Stomach (tissue), 9 donors: ENCODE results near the gene SLC25A48. TPM values are rescaled to one million over a fixed set of nuclear protein-coding genes. Genes with fewer than 3 reads are reported as not detected.
"Not testable (repeated sequence)": the region's sequence is repeated elsewhere in the genome, so short reads cannot be mapped to it uniquely, and the experiment has no call there.

Experiments
- DNase-seq, 2 donors: peaks; one replicate each; pipeline versions ENCODE4 v3.0.0 to v3.0.0-alpha.2; 2013 to 2019
- H3K27ac ChIP-seq, 5 donors: fragments of 200-600 bp in 4 of 5; sonication (generic) in 4 of 5; one replicate each; pipeline ENCODE4 v1.5.1; 2013 to 2019; ENCODE audit warnings: mild to moderate bottlenecking in 1 of 5, moderate library complexity in 1 of 5
- H3K27me3 ChIP-seq, 3 donors: fragments of 200-600 bp; sonication (generic); one replicate each; pipeline ENCODE4 v1.5.1; 2017 to 2019; ENCODE audit warnings: mixed run types in 1 of 3
- H3K36me3 ChIP-seq, 4 donors: fragments of 200-600 bp; sonication (generic); 1 replicate in 3 of 4; 2 replicates in 1 of 4; pipeline ENCODE4 v1.5.1; 2016 to 2019
- H3K4me1 ChIP-seq, 4 donors: fragments of 200-600 bp; sonication (generic); one replicate each; pipeline ENCODE4 v1.5.1; 2016 to 2019
- H3K4me3 ChIP-seq, 4 donors: fragments of 200-600 bp; sonication (generic) in 3 of 4; one replicate each; pipeline ENCODE4 v1.5.1; 2016 to 2019; ENCODE audit warnings: mild to moderate bottlenecking in 1 of 4
- H3K9me3 ChIP-seq, 4 donors: fragments of 200-600 bp; sonication (generic); one replicate each; pipeline ENCODE4 v1.5.1; 2016 to 2019
- EP300 ChIP-seq: sonication (generic); formaldehyde crosslinking; IDR thresholded peaks from one replicate; pipeline ENCODE4 v1.6.1; 2017; ENCODE audit warnings: antibody characterized with exemption
- POLR2A ChIP-seq, 4 donors: fragments of 450-650 bp; IDR thresholded peaks; one replicate each; pipeline ENCODE4 v1.6.1; 2016; ENCODE audit warnings: antibody characterized with exemption in 4 of 4, control low read depth in 2 of 4, mild to moderate bottlenecking in 1 of 4, moderate library complexity in 1 of 4
- POLR2AphosphoS5 ChIP-seq, 3 donors: sonication (generic); formaldehyde crosslinking; IDR thresholded peaks; one replicate each; pipeline ENCODE4 v1.6.1; 2016; ENCODE audit warnings: antibody characterized with exemption in 3 of 3
- WGBS, 5 donors: extraction: QIAGEN DNeasy Blood & Tissue Kit in 3 of 5; methylation state at CpG; one replicate each; pipeline versions ENCODE4 v1.1.5 to v1.1.7; 2013 to 2018; 5-methylcytosine and 5-hydroxymethylcytosine counted together
- intact Hi-C: fragments of 100-400 bp; cut with DNase I; formaldehyde crosslinking; loops from one replicate; pipeline ENCODE4 v1.15.1; 2023; ENCODE audit warnings: low total_unique reads
- polyA plus RNA-seq, 3 donors: library from polyadenylated mRNA; stranded (reverse); fragments of 200-250 nt; gene quantifications; one replicate each; pipeline ENCODE4 v1.2.3, GENCODE V29; 2013
- total RNA-seq, 5 donors: library from RNA; depleted of rRNA; stranded (reverse); fragments of >200 nt; gene quantifications; one replicate each; pipeline versions ENCODE4 v1.1.0 to v1.2.3, GENCODE V29; 2014 to 2016
- TF ChIP-seq, protein P1 (sequence below), 7 experiments: fragments of 450-650 bp in 4 of 7; fragments of 200-600 bp in 3 of 7; sonication (generic) in 3 of 7; IDR thresholded peaks; one replicate each; pipeline ENCODE4 v1.5.1; 2016 to 2019; ENCODE audit warnings: antibody characterized with exemption in 7 of 7, control low read depth in 2 of 7, mild to moderate bottlenecking in 1 of 7
- donor health status: healthy with polysubstance abuse.
- donor health status: Bipolar disorder and iron deficiency.
- donor health status: healthy.

Gene SLC25A48
- total and polyA plus RNA-seq, 8 donors, result 0.13 to 0.37 TPM; not detected in 6

DNA sequence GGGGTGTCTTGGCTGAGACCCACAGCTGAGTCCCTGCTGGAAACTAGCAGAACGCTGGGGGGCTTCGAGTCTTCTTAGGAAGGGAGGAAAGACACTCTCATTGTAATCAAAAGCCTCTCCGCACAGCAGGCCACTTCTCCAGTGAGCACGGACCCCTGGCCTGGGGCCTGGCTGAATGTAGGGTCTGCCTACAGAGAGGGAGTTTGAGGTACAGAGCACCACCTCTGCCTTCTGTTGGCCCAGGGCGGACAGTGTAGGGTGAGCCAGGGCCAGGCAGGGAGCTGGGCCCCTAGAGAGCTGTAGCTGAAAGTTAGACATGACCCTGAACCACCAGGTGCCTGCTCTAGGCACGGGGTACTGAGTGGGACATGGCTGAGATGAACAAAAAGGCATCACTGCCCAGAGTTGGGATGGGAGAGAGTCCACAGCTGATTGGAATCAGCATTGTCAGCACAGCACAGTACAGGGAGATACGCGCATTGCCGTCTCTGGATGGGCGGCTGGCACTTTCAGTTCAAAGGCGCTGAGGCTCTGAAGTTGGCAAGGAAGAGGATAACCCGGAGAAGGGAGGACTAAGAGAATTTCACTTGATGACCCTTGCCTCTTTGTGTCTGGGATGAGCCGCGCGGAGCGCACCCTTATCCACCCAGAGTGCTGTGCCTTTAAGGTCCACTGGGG is 363 bp upstream of the SLC25A48 start:
- H3K27ac ChIP-seq, result no peak overlapping the region
- 29 to 33% (median 31%) methylated on average over 15 to 16 of the region's 16 CpGs for WGBS, 5 donors
- intact Hi-C loops, result no loop called here

DNA sequence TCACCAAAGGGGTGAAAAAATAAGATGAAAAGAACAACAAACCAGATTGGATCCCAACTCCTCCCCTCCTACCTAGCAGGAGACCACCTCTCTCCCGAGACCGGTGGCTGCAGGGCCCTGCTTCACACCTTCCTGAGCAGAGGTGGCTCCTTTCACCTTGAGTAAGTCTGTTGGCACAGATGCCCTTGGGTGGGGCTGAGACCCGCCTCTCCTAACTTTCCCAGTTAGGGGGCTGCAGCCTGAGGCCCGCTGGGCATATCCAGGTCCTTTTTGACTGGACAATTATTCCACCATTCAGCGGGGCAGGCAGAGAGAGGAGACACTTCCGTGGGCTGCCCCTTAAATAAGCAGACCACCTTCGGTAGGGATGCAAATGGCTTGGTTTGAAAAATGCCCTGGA is 1.3 kb downstream of the SLC25A48 start:
- TF ChIP-seq, protein P1, sequence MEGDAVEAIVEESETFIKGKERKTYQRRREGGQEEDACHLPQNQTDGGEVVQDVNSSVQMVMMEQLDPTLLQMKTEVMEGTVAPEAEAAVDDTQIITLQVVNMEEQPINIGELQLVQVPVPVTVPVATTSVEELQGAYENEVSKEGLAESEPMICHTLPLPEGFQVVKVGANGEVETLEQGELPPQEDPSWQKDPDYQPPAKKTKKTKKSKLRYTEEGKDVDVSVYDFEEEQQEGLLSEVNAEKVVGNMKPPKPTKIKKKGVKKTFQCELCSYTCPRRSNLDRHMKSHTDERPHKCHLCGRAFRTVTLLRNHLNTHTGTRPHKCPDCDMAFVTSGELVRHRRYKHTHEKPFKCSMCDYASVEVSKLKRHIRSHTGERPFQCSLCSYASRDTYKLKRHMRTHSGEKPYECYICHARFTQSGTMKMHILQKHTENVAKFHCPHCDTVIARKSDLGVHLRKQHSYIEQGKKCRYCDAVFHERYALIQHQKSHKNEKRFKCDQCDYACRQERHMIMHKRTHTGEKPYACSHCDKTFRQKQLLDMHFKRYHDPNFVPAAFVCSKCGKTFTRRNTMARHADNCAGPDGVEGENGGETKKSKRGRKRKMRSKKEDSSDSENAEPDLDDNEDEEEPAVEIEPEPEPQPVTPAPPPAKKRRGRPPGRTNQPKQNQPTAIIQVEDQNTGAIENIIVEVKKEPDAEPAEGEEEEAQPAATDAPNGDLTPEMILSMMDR (IDR thresholded peaks at IDR 0.05), result no peak
- TF ChIP-seq POLR2AphosphoS5 (IDR thresholded peaks at IDR 0.05), result no peak
- no peak for TF ChIP-seq EP300
- TF ChIP-seq POLR2A (IDR thresholded peaks at IDR 0.05), result no peak
- DNase-seq, result no peak
- no peaks in the 10 kb centered on the region for H3K36me3 ChIP-seq
- no peak overlapping the region for H3K4me3 ChIP-seq
- H3K27me3 ChIP-seq, result peaks cover 4 to 67% (median 31%) of the 10 kb centered on the region in 3 donors
- H3K27ac ChIP-seq, result no peak overlapping the region
- WGBS, 5 donors, result 53 to 67% (median 56%) methylated on average over 7 of the region's 7 CpGs
- H3K4me1 ChIP-seq, result peaks cover 12 to 16% (median 14%) of the 10 kb centered on the region in 4 donors
- intact Hi-C loops, result no loop called here
- H3K9me3 ChIP-seq, result peaks cover 0 to 12% (median 9%) of the 10 kb centered on the region in 4 donors

More for the DNA sequence above, 363 bp upstream of the SLC25A48 start:
- Histone ChIP-seq H3K36me3 (no peaks in the 10 kb centered on the region), H3K4me3 (peak overlapping the region; percentile 36 to 51 (median 46)), H3K9me3 (peaks cover 0 to 11% (median 8%) of the 10 kb centered on the region in 4 donors), H3K4me1 (peaks cover 12 to 21% (median 14%) of the 10 kb centered on the region in 4 donors), H3K27me3 (peaks cover 4 to 80% (median 38%) of the 10 kb centered on the region in 3 donors)
- no peak for DNase-seq
- TF ChIP-seq, protein P1 (IDR thresholded peaks at IDR 0.05), result peak in 4 of 7 experiments; percentile 14 to 40 (median 32)
- TF ChIP-seq POLR2A (IDR thresholded peaks at IDR 0.05), result no peak

DNA sequence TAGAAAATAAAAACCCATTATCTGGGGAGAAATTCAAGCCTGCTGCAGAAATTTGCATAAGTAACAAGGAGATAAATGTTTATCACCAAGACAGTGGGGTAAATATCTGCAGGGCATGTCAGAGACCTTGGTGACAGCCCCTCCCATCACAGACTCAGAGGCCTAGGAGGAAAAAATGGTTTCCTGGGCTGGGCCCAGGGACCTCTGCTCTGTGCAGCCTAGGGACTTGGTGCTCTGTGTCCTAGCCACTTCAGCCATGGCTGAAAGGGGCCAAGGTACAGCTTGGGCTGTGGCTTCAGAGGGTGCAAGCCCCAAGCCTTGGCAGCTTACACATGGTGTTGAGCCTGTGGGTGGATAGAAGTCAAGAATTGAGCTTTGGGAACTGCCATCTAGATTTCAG is 3.9 kb downstream of the SLC25A48 start:
- H3K27ac ChIP-seq, intact Hi-C loops, H3K4me3 ChIP-seq, DNase-seq, H3K36me3 ChIP-seq: not testable (repeated sequence)
- Histone ChIP-seq H3K4me1 (peaks cover 12 to 16% (median 14%) of the 10 kb centered on the region in 4 donors), H3K9me3 (peaks cover 0 to 12% (median 9%) of the 10 kb centered on the region in 4 donors), H3K27me3 (peaks cover 0 to 57% (median 26%) of the 10 kb centered on the region in 3 donors)

DNA sequence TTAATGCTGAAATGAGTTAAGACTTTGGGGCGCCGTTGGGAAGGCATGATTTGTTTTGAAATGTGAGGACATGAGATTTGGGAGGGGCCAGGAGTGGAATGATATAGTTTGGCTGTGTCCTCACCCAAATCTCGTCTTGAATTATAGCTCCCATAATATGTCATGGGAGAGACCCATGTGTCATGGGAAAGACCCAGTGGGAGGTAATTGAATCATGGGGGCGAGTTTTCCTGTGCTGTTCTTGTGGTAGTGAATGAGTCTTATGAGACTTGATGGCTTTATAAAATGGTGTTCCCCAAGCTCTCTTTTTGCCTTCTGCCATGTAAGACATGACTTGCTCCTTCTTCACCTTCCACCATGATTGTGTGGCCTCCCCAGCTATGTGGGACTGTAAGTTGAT is 5.1 kb downstream of the SLC25A48 start:
- 62 to 74% (median 69%) methylated on average over 4 of the region's 4 CpGs for WGBS, 5 donors
- intact Hi-C loops, result no loop called here
- TF ChIP-seq POLR2AphosphoS5 (IDR thresholded peaks at IDR 0.05) (no peak), POLR2A (IDR thresholded peaks at IDR 0.05) (no peak), EP300 (no peak)
- TF ChIP-seq, protein P1 (IDR thresholded peaks at IDR 0.05), result no peak
- Histone ChIP-seq H3K4me3 (no peak overlapping the region), H3K9me3 (peaks cover 0 to 12% (median 9%) of the 10 kb centered on the region in 4 donors), H3K27me3 (peaks cover 0 to 52% (median 14%) of the 10 kb centered on the region in 3 donors), H3K36me3 (no peaks in the 10 kb centered on the region), H3K4me1 (peaks cover 8% of the 10 kb centered on the region in 4 donors), H3K27ac (no peak overlapping the region)
- no peak for DNase-seq

DNA sequence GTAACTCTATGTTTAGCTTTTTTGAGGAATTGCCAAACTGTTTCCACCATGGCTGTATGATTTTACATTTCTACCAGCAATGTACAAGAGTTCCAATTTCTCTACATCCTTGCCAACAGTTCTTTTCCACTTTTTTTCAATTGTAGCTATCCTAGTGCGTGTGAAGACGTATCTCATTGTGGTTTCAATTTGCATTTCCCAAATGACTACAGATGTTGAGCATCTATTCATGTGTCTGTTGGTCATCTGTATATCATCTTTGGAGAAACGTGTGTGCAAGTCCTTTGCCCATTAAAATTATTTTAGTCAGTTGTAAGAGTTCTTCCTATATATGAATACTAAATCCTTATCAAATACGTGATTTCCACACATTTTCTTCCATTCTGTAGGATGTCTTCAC is 6.5 kb downstream of the SLC25A48 start:
- Histone ChIP-seq H3K27me3 (peaks cover 0 to 38% (median 0%) of the 10 kb centered on the region in 3 donors), H3K4me1 (no peaks in the 10 kb centered on the region), H3K27ac (no peak overlapping the region), H3K4me3 (no peak overlapping the region), H3K36me3 (no peaks in the 10 kb centered on the region), H3K9me3 (peaks cover 0 to 12% (median 9%) of the 10 kb centered on the region in 4 donors)
- WGBS, 5 donors, result 64 to 84% (median 75%) methylated on average over 4 of the region's 4 CpGs
- TF ChIP-seq POLR2A (IDR thresholded peaks at IDR 0.05), result no peak
- TF ChIP-seq POLR2AphosphoS5 (IDR thresholded peaks at IDR 0.05), result no peak
- TF ChIP-seq, protein P1 (IDR thresholded peaks at IDR 0.05), result no peak
- TF ChIP-seq EP300, result no peak
- no peak for DNase-seq
- intact Hi-C loops, result no loop called here
